ENCODE measurements around the gene RXRA. TPM values are rescaled to one million over a fixed set of nuclear protein-coding genes. Genes with fewer than 3 reads are reported as not detected.

The RXRA gene
- total RNA-seq, 2 donors from 2014 or later: 34.5 to 50.8 TPM

GRCh38 chr9:134361426-134361825, 35.2 kb downstream of the RXRA start:
- Histone ChIP-seq H3K27ac (peak overlapping the region; percentile 61 to 75), H3K36me3 (no peaks in the 10 kb centered on the region), H3K9me3 (no peaks in the 10 kb centered on the region), H3K27me3 (no peaks in the 10 kb centered on the region), H3K4me3 (no peak overlapping the region), H3K4me1 (peaks cover 0 to 84% of the 10 kb centered on the region in 2 donors)
- TF ChIP-seq CTCF (IDR thresholded peaks at IDR 0.05): no peak
- DNase-seq (ENCODE audit: low spot score): no peak

GRCh38 chr9:134361843-134362414, 35.7 kb downstream of the RXRA start:
- H3K9me3 ChIP-seq: no peaks in the 10 kb centered on the region
- H3K27me3 ChIP-seq: no peaks in the 10 kb centered on the region
- no peak for TF ChIP-seq CTCF (IDR thresholded peaks at IDR 0.05)
- no peaks in the 10 kb centered on the region for H3K36me3 ChIP-seq
- no peak overlapping the region for H3K4me3 ChIP-seq
- H3K27ac ChIP-seq: peak overlapping the region; percentile 61 to 75
- DNase-seq (ENCODE audit: low spot score): no peak
- peaks cover 0 to 84% of the 10 kb centered on the region in 2 donors for H3K4me1 ChIP-seq

- Histone ChIP-seq H3K27ac (peak overlapping the region in 1 of 2 donors; percentile 11), H3K36me3 (no peaks in the 10 kb centered on the region), H3K9me3 (no peaks in the 10 kb centered on the region), H3K4me3 (no peak overlapping the region), H3K27me3 (no peaks in the 10 kb centered on the region), H3K4me1 (peaks cover 0 to 84% of the 10 kb centered on the region in 2 donors)
- no peak for DNase-seq (ENCODE audit: low spot score)
- no peak for TF ChIP-seq CTCF (IDR thresholded peaks at IDR 0.05)
Measured at GRCh38 chr9:134363450-134363849, 37.2 kb downstream of the RXRA start.

- peaks cover 0 to 78% of the 10 kb centered on the region in 2 donors for H3K4me1 ChIP-seq
- no peak overlapping the region for H3K4me3 ChIP-seq
- no peak for DNase-seq (ENCODE audit: low spot score)
- no peaks in the 10 kb centered on the region for H3K27me3 ChIP-seq
- H3K9me3 ChIP-seq: no peaks in the 10 kb centered on the region
- no peaks in the 10 kb centered on the region for H3K36me3 ChIP-seq
- TF ChIP-seq CTCF (IDR thresholded peaks at IDR 0.05): peak in 1 of 2 donors; percentile 24
- H3K27ac ChIP-seq: peak overlapping the region; percentile 84 to 91
Measured at GRCh38 chr9:134364391-134365114, 38.3 kb downstream of the RXRA start.

GRCh38 chr9:134365115-134365596, 38.9 kb downstream of the RXRA start:
- no peak overlapping the region for H3K4me3 ChIP-seq
- H3K4me1 ChIP-seq: peaks cover 0 to 78% of the 10 kb centered on the region in 2 donors
- no peaks in the 10 kb centered on the region for H3K27me3 ChIP-seq
- no peak for DNase-seq (ENCODE audit: low spot score)
- no peaks in the 10 kb centered on the region for H3K9me3 ChIP-seq
- TF ChIP-seq CTCF (IDR thresholded peaks at IDR 0.05): no peak
- H3K27ac ChIP-seq: peak overlapping the region; percentile 84 to 91
- H3K36me3 ChIP-seq: no peaks in the 10 kb centered on the region

All from right atrium auricular region (tissue), 2 donors.